Eye (tissue), 1 donor: ENCODE data around the gene DRG2.

ENCODE experiments used
- DNase-seq: peaks from one replicate; pipeline ENCODE4 v3.0.0-alpha.2; 2015

The DRG2 gene

GRCh38 chr17:18144855-18145254 is 57.1 kb downstream of the DRG2 start:
- DNase-seq: no peak

GRCh38 chr17:18145811-18146210 is 58.1 kb downstream of the DRG2 start:
- DNase-seq: no peak

- no peak for DNase-seq
Measured at GRCh38 chr17:18146259-18146658, 58.5 kb downstream of the DRG2 start.

GRCh38 chr17:18146980-18147379 is 59.2 kb downstream of the DRG2 start:
- no peak for DNase-seq

- no peak for DNase-seq
Measured at GRCh38 chr17:18148586-18148985, 60.8 kb downstream of the DRG2 start.

- no peak for DNase-seq
Measured at GRCh38 chr17:18151290-18151689, 63.5 kb downstream of the DRG2 start.

- DNase-seq: no peak
Measured at GRCh38 chr17:18155179-18155578, 67.4 kb downstream of the DRG2 start.

- DNase-seq: no peak
Measured at GRCh38 chr17:18156171-18156975, 68.6 kb downstream of the DRG2 start.

GRCh38 chr17:18156976-18157280 is 69.2 kb downstream of the DRG2 start:
- no peak for DNase-seq
